ENCODE measurements around the gene GTPBP8.

The GTPBP8 gene

GRCh38 chr3:112990672-112991602 is at the start of gene GTPBP8:
Gene GTPBP8 (plus strand): TSS chr3:112990984. CDS start chr3:112991000, 16 bp downstream.
- Histone ChIP-seq H3K4me3 (peak within 1 kb of the TSS; percentile 56 to 84 (median 64)), H3K27ac (peak within 1 kb of the TSS; percentile 78 to 98 (median 93))

GRCh38 chr3:112948346-112948838 is 42.4 kb upstream of the GTPBP8 start:
- Histone ChIP-seq H3K27ac (no peak overlapping the region), H3K4me3 (no peak overlapping the region)

GRCh38 chr3:112956351-112956750 is 34.4 kb upstream of the GTPBP8 start:
- no peak overlapping the region for H3K27ac ChIP-seq
- no peak overlapping the region for H3K4me3 ChIP-seq

- peak overlapping the region in 5 of 21 experiments; percentile 13 to 56 (median 31) for H3K27ac ChIP-seq
- peak overlapping the region in 1 of 7 experiments; percentile 6 for H3K4me3 ChIP-seq
Measured at GRCh38 chr3:112958811-112959560, 31.8 kb upstream of the GTPBP8 start.

GRCh38 chr3:112963683-112964082 is 27.1 kb upstream of the GTPBP8 start:
- no peak overlapping the region for H3K27ac ChIP-seq
- no peak overlapping the region for H3K4me3 ChIP-seq

GRCh38 chr3:112965656-112966055 is 25.1 kb upstream of the GTPBP8 start:
- peak overlapping the region in 1 of 21 experiments; percentile 27 for H3K27ac ChIP-seq
- no peak overlapping the region for H3K4me3 ChIP-seq

- H3K27ac ChIP-seq: peak overlapping the region in 1 of 21 experiments; percentile 45
Measured at GRCh38 chr3:112966633-112967032, 24.2 kb upstream of the GTPBP8 start.

GRCh38 chr3:112967425-112967824 is 23.4 kb upstream of the GTPBP8 start:
- H3K4me3 ChIP-seq: no peak overlapping the region
- H3K27ac ChIP-seq: peak overlapping the region in 3 of 21 experiments; percentile 21 to 45 (median 44)

More at GRCh38 chr3:112966633-112967032, 24.2 kb upstream of the GTPBP8 start:
- H3K4me3 ChIP-seq: no peak overlapping the region

- H3K27ac ChIP-seq: peak overlapping the region in 3 of 21 experiments; percentile 21 to 45 (median 44)
- no peak overlapping the region for H3K4me3 ChIP-seq
Measured at GRCh38 chr3:112967828-112968227, 23.0 kb upstream of the GTPBP8 start.

- H3K4me3 ChIP-seq: peak overlapping the region in 4 of 7 experiments; percentile 11 to 45 (median 32)
- H3K27ac ChIP-seq: peak overlapping the region in 5 of 21 experiments; percentile 2 to 86 (median 82)
Measured at GRCh38 chr3:112972158-112972557, 18.6 kb upstream of the GTPBP8 start.

- peak overlapping the region; percentile 17 to 45 (median 27) for H3K4me3 ChIP-seq
- peak overlapping the region in 15 of 21 experiments; percentile 7 to 86 (median 71) for H3K27ac ChIP-seq
Measured at GRCh38 chr3:112973325-112974177, 17.2 kb upstream of the GTPBP8 start.

- peak overlapping the region in 17 of 21 experiments; percentile 7 to 86 (median 70) for H3K27ac ChIP-seq
- peak overlapping the region; percentile 17 to 45 (median 27) for H3K4me3 ChIP-seq
Measured at GRCh38 chr3:112974178-112974517, 16.6 kb upstream of the GTPBP8 start.

GRCh38 chr3:112974894-112975293 is 15.9 kb upstream of the GTPBP8 start, which contains the start of gene CD200R1:
Gene CD200R1 (minus strand): TSS chr3:112975103. CDS start chr3:112974857, 246 bp downstream.
- peak within 1 kb of the TSS; percentile 17 to 45 (median 27) for H3K4me3 ChIP-seq
- H3K27ac ChIP-seq: peak within 1 kb of the TSS in 20 of 21 experiments; percentile 4 to 86 (median 68)

- Histone ChIP-seq H3K4me3 (no peak overlapping the region), H3K27ac (peak overlapping the region in 8 of 21 experiments; percentile 34 to 86 (median 71))
Measured at GRCh38 chr3:112976001-112976400, 14.8 kb upstream of the GTPBP8 start.

GRCh38 chr3:112976953-112977352 is 13.8 kb upstream of the GTPBP8 start:
- Histone ChIP-seq H3K27ac (peak overlapping the region in 5 of 21 experiments; percentile 9 to 86 (median 39)), H3K4me3 (no peak overlapping the region)

GRCh38 chr3:112979244-112979832 is 11.4 kb upstream of the GTPBP8 start:
- no peak overlapping the region for H3K27ac ChIP-seq
- H3K4me3 ChIP-seq: no peak overlapping the region

GRCh38 chr3:112980080-112980479 is 10.7 kb upstream of the GTPBP8 start:
- no peak overlapping the region for H3K4me3 ChIP-seq
- H3K27ac ChIP-seq: no peak overlapping the region

GRCh38 chr3:112982710-112983109 is 8.1 kb upstream of the GTPBP8 start:
- H3K4me3 ChIP-seq: no peak overlapping the region
- no peak overlapping the region for H3K27ac ChIP-seq

- Histone ChIP-seq H3K4me3 (no peak overlapping the region), H3K27ac (peak overlapping the region in 1 of 21 experiments; percentile 31)
Measured at GRCh38 chr3:112984485-112984884, 6.3 kb upstream of the GTPBP8 start.
